H1 (cell line): ENCODE results near the gene ZNF568. TPM values are rescaled to one million over a fixed set of nuclear protein-coding genes. Genes with fewer than 3 reads are reported as not detected.

Experiments
- CTCF ChIA-PET: fragments of 300-600 bp; sonication (Branson Sonifier 250); formaldehyde crosslinking; loops from one replicate; lab custom pipeline; 2021; ENCODE audit not compliant: partially characterized antibody; lab: Charles Lee
- POLR2A ChIA-PET: fragments of 300-600 bp; sonication (Branson Sonifier 250); formaldehyde crosslinking; loops from one replicate; lab custom pipeline; 2021; ENCODE audit warnings: inconsistent platforms; ENCODE audit not compliant: partially characterized antibody; lab: Charles Lee
- DNase-seq, 2 experiments: peaks; one replicate each; pipeline versions ENCODE4 v3.0.0 to v3.0.0-alpha.2; 2010 to 2022; ENCODE audit warnings: low spot score in 2 of 2, low read depth in 1 of 2, mixed read lengths in 1 of 2
- FAIRE-seq: peaks from 2 replicates; lab custom pipeline; 2011; peaks lifted over from hg19 to GRCh38; lab: Jason Lieb, UNC
- H2AFZ ChIP-seq: 2 replicates; pipeline ENCODE4 v1.8.1; 2012; ENCODE audit warnings: low read length, inconsistent platforms
- H2AK5ac ChIP-seq: 2 replicates; pipeline ENCODE4 v1.6.1; 2013; ENCODE audit warnings: low read depth, low read length
- H2BK120ac ChIP-seq: replicated peaks from 2 replicates; pipeline ENCODE3; 2013; ENCODE audit warnings: low read depth, low read length, inconsistent platforms
- H2BK12ac ChIP-seq: 2 replicates; pipeline ENCODE4 v1.6.1; 2013; ENCODE audit warnings: low read depth, low read length
- H2BK15ac ChIP-seq: 2 replicates; pipeline ENCODE4 v1.6.1; 2013; ENCODE audit warnings: low read length
- H2BK20ac ChIP-seq: 2 replicates; pipeline ENCODE4 v1.6.1; 2013; ENCODE audit warnings: low read length
- H2BK5ac ChIP-seq: 2 replicates; pipeline ENCODE4 v1.6.1; 2013; ENCODE audit warnings: low read depth, low read length
- H3K14ac ChIP-seq: 2 replicates; pipeline ENCODE4 v1.6.1; 2013; ENCODE audit warnings: inconsistent platforms; ENCODE audit not compliant: insufficient read length
- H3K18ac ChIP-seq: 2 replicates; pipeline ENCODE4 v1.6.1; 2013; ENCODE audit warnings: low read length; ENCODE audit errors: extremely low read depth
- H3K23ac ChIP-seq: 2 replicates; pipeline ENCODE4 v1.6.1; 2013; ENCODE audit warnings: inconsistent platforms; ENCODE audit not compliant: insufficient read length
- H3K23me2 ChIP-seq: 2 replicates; pipeline ENCODE4 v1.6.1; 2013; ENCODE audit warnings: low read depth, low read length
- H3K27ac ChIP-seq: 2 replicates; pipeline ENCODE4 v1.6.1; 2011; ENCODE audit warnings: low read depth, low read length, inconsistent platforms
- H3K27me3 ChIP-seq, 4 experiments: replicated peaks in 1 of 4; 1 replicate in 1 of 4; 2 replicates in 3 of 4; pipeline versions ENCODE4 v1.6.1 to v1.8.1; 2011 to 2013; ENCODE audit warnings: low read length in 3 of 4, mild to moderate bottlenecking in 3 of 4, inconsistent platforms in 2 of 4, mixed read lengths in 2 of 4, moderate library complexity in 1 of 4; ENCODE audit not compliant: control insufficient read depth in 3 of 4, insufficient read depth in 3 of 4; ENCODE audit errors: extremely low read depth in 1 of 4
- H3K36me3 ChIP-seq, 4 experiments: 2 replicates each; pipeline versions ENCODE4 v1.6.1 to v1.8.1; 2011 to 2013; ENCODE audit warnings: mild to moderate bottlenecking in 4 of 4, low read length in 3 of 4, moderate library complexity in 2 of 4, control low read depth in 1 of 4, inconsistent platforms in 1 of 4; ENCODE audit not compliant: insufficient read depth in 4 of 4, control insufficient read depth in 2 of 4
- H3K4ac ChIP-seq: replicated peaks from 2 replicates; pipeline ENCODE3; 2013; ENCODE audit warnings: low read length, low read depth, mixed read lengths, inconsistent platforms; ENCODE audit not compliant: insufficient read length
- H3K4me1 ChIP-seq, 4 experiments: replicated peaks in 1 of 4; 1 replicate in 1 of 4; 2 replicates in 3 of 4; pipeline versions ENCODE4 v1.6.1 to v1.8.1; 2011 to 2013; ENCODE audit warnings: low read length in 3 of 4, inconsistent platforms in 2 of 4, mixed read lengths in 1 of 4; ENCODE audit not compliant: insufficient read depth in 4 of 4, control insufficient read depth in 3 of 4
- H3K4me2 ChIP-seq, 2 experiments: 2 replicates each; pipeline versions ENCODE4 v1.6.1 to v1.8.1; 2011 to 2013; ENCODE audit warnings: low read depth in 2 of 2, low read length in 2 of 2, control low read depth in 1 of 2, inconsistent platforms in 1 of 2, mild to moderate bottlenecking in 1 of 2; ENCODE audit not compliant: insufficient read depth in 1 of 2
- H3K4me3 ChIP-seq, 4 experiments: fragments of 200-600, 300-600 bp in 1 of 4; sonication (generic), shearing (Covaris generic), sonication (Bioruptor Twin) in 1 of 4; 2 replicates each; pipeline versions ENCODE4 v1.5.1 to v1.8.1; 2011 to 2016; ENCODE audit warnings: low read length in 4 of 4, low read depth in 3 of 4, control low read depth in 2 of 4, inconsistent platforms in 2 of 4, mild to moderate bottlenecking in 2 of 4, mixed read lengths in 1 of 4, moderate library complexity in 1 of 4; ENCODE audit not compliant: insufficient read depth in 2 of 4; ENCODE audit errors: extremely low read depth in 1 of 4
- H3K56ac ChIP-seq: replicated peaks from 2 replicates; pipeline ENCODE3; 2013; ENCODE audit warnings: low read depth, mild to moderate bottlenecking, mixed read lengths, low read length, inconsistent platforms; ENCODE audit not compliant: insufficient read length
- H3K79me1 ChIP-seq: 2 replicates; pipeline ENCODE4 v1.6.1; 2013; ENCODE audit warnings: low read depth, low read length, control low read depth
- H3K79me2 ChIP-seq, 2 experiments: 2 replicates each; pipeline versions ENCODE4 v1.6.1 to v1.8.1; 2012 to 2013; ENCODE audit warnings: low read length in 2 of 2, mild to moderate bottlenecking in 2 of 2, inconsistent platforms in 1 of 2; ENCODE audit not compliant: insufficient read depth in 2 of 2, control insufficient read depth in 1 of 2
- H3K9ac ChIP-seq, 4 experiments: replicated peaks in 1 of 4; 1 replicate in 1 of 4; 2 replicates in 3 of 4; pipeline versions ENCODE4 v1.6.1 to v1.8.1; 2011 to 2013; ENCODE audit warnings: low read depth in 3 of 4, low read length in 3 of 4, control low read depth in 2 of 4, mild to moderate bottlenecking in 2 of 4, moderate library complexity in 2 of 4, inconsistent platforms in 1 of 4; ENCODE audit errors: extremely low read depth in 1 of 4
- H3K9me3 ChIP-seq, 2 experiments: 2 replicates each; pipeline versions ENCODE4 v1.6.1 to v1.8.1; 2012 to 2013; ENCODE audit warnings: mild to moderate bottlenecking in 2 of 2, moderate library complexity in 2 of 2, control low read depth in 1 of 2, inconsistent platforms in 1 of 2, low read depth in 1 of 2, low read length in 1 of 2, mixed read lengths in 1 of 2; ENCODE audit not compliant: insufficient read depth in 2 of 2
- H4K20me1 ChIP-seq, 2 experiments: replicated peaks in 1 of 2; 2 replicates each; pipeline versions ENCODE3 to v1.8.1; 2011 to 2013; ENCODE audit warnings: inconsistent platforms in 2 of 2, low read length in 2 of 2, mild to moderate bottlenecking in 1 of 2; ENCODE audit not compliant: insufficient read depth in 2 of 2, control insufficient read depth in 1 of 2
- H4K5ac ChIP-seq: 2 replicates; pipeline ENCODE4 v1.6.1; 2013; ENCODE audit warnings: low read length, low read depth, mixed read lengths, inconsistent platforms; ENCODE audit not compliant: insufficient read length
- H4K8ac ChIP-seq: 2 replicates; pipeline ENCODE4 v1.8.0; 2013; ENCODE audit warnings: mild to moderate bottlenecking, moderate library complexity, low read length, inconsistent platforms; ENCODE audit not compliant: insufficient read depth; ENCODE audit errors: extremely low read depth
- H4K91ac ChIP-seq: replicated peaks from 2 replicates; pipeline ENCODE3; 2013; ENCODE audit warnings: low read length, mixed read lengths, inconsistent platforms; ENCODE audit not compliant: insufficient read length
- ATF3 ChIP-seq: IDR thresholded peaks from 2 replicates; pipeline ENCODE4 v1.6.1; 2011; ENCODE audit warnings: low read depth, mild to moderate bottlenecking, low read length; ENCODE audit not compliant: insufficient read depth
- BCL11A ChIP-seq, 2 experiments: IDR thresholded peaks; one replicate each; pipeline ENCODE4 v1.6.1; 2011; ENCODE audit warnings: low read depth in 2 of 2, low read length in 2 of 2, mild to moderate bottlenecking in 2 of 2
- CHD2 ChIP-seq: IDR thresholded peaks from 2 replicates; pipeline ENCODE4 v1.6.1; 2012; ENCODE audit warnings: low read length, improper control_type of control experiment
- CTBP2 ChIP-seq: IDR thresholded peaks from 2 replicates; pipeline ENCODE4 v1.7.0; 2011; ENCODE audit warnings: borderline replicate concordance, mild to moderate bottlenecking, moderate library complexity, mixed read lengths, low read length; ENCODE audit not compliant: insufficient read depth, insufficient read length
- EZH2 ChIP-seq: fragments of 200-600 bp; sonication (generic); IDR thresholded peaks from 2 replicates; pipeline ENCODE4 v1.7.1; 2012; ENCODE audit warnings: low read depth, mild to moderate bottlenecking, moderate library complexity, low read length, inconsistent platforms; ENCODE audit not compliant: severe bottlenecking
- KDM5A ChIP-seq: fragments of 200-600 bp; IDR thresholded peaks from 2 replicates; pipeline ENCODE4 v1.7.1; 2012; ENCODE audit warnings: mild to moderate bottlenecking, low read length, inconsistent platforms, mixed read lengths
- NANOG ChIP-seq: IDR thresholded peaks from 2 replicates; pipeline ENCODE4 v1.6.1; 2011; ENCODE audit warnings: low read length, low read depth, mild to moderate bottlenecking, inconsistent platforms; ENCODE audit not compliant: insufficient read depth, poor library complexity, severe bottlenecking
- SAP30 ChIP-seq: fragments of 300-600 bp; sonication (generic); IDR thresholded peaks from 2 replicates; pipeline ENCODE4 v1.7.1; 2012; ENCODE audit warnings: low read length, moderate library complexity, mild to moderate bottlenecking, inconsistent platforms; ENCODE audit not compliant: insufficient read depth, insufficient replicate concordance
- SIN3A ChIP-seq, 2 experiments: IDR thresholded peaks in 1 of 2; conservative IDR thresholded peaks in 1 of 2; 2 replicates each; pipeline ENCODE4 v1.6.1; 2011 to 2012; ENCODE audit warnings: low read length in 2 of 2, improper control_type of control experiment in 1 of 2, low read depth in 1 of 2, mild to moderate bottlenecking in 1 of 2
- SIRT6 ChIP-seq: IDR thresholded peaks from one replicate; pipeline ENCODE4 v1.7.1; 2012; ENCODE audit warnings: low read length, inconsistent platforms
- SP2 ChIP-seq: IDR thresholded peaks from 2 replicates; pipeline ENCODE4 v1.6.1; 2012; ENCODE audit warnings: mild to moderate bottlenecking, low read length, inconsistent platforms
- SUZ12 ChIP-seq: fragments of 200-600 bp; sonication (generic); IDR thresholded peaks from 2 replicates; pipeline ENCODE4 v1.6.1; 2012; ENCODE audit warnings: mild to moderate bottlenecking, inconsistent platforms, low read length, moderate library complexity, mixed read lengths
- TEAD4 ChIP-seq: IDR thresholded peaks from 2 replicates; pipeline ENCODE4 v1.6.1; 2012; ENCODE audit warnings: low read depth, low read length, inconsistent platforms, mixed read lengths
- YY1 ChIP-seq: IDR thresholded peaks from 2 replicates; pipeline ENCODE4 v1.6.1; 2011; ENCODE audit warnings: low read depth, mild to moderate bottlenecking, low read length
- WGBS, 2 experiments: shearing (Covaris generic) in 1 of 2; methylation state at CpG; one replicate each; pipeline versions ENCODE4 v1.1.6 to v1.1.7; 2013 to 2015; ENCODE audit warnings: low lambda C conversion rate in 2 of 2, mixed read lengths in 2 of 2, inconsistent platforms in 1 of 2, low coverage in 1 of 2, missing lambda C conversion rate in 1 of 2; ENCODE audit not compliant: insufficient replicate concordance in 2 of 2, insufficient coverage in 1 of 2, insufficient read length in 1 of 2; ENCODE audit errors: extremely low coverage in 1 of 2, missing lambda C conversion rate in 1 of 2; 5-methylcytosine and 5-hydroxymethylcytosine counted together
- polyA plus RNA-seq, 7 experiments: library from polyadenylated mRNA; depleted of rRNA in 3 of 7; stranded (reverse) in 5 of 7; unstranded in 2 of 7; fragments of >200 nt in 5 of 7; fragments of 200-250 nt in 2 of 7; gene quantifications; 1 replicate in 5 of 7; 2 replicates in 1 of 7; 4 replicates in 1 of 7; pipeline versions ENCODE4 v1.2.1 to v1.2.3, GENCODE V29; 2011 to 2013; ENCODE audit warnings: missing spikeins in 2 of 7, mixed read lengths in 2 of 7
- total RNA-seq: library from RNA; stranded (reverse); fragmentation: NEBNext Ultra II Directional; extraction: Animal tissue kit (Norgen Biotek cat#: 25700); gene quantifications from 2 replicates; pipeline ENCODE4 v1.2.1, GENCODE V29; 2021

ZNF568 gene
- total and polyA plus RNA-seq, 2 of the 8 experiments (the other 6 are each of a cell fraction or from before 2014, with no cell fraction given): 1.6 to 2.4 TPM

GRCh38 chr19:36962346-36962745 is 46.2 kb downstream of the ZNF568 start:
- H4K5ac ChIP-seq: no peak overlapping the region
- H3K4ac ChIP-seq: no peak overlapping the region
- no peak overlapping the region for H3K56ac ChIP-seq
- H3K4me2 ChIP-seq: no peak overlapping the region
- H3K36me3 ChIP-seq: no peaks in the 10 kb centered on the region
- 93% methylated on average over 5 of the region's 6 CpGs; no CpG with 5 or more reads in 1 of the 2 experiments for WGBS, 2 experiments
- no peaks in the 10 kb centered on the region for H3K4me1 ChIP-seq
- H4K91ac ChIP-seq: no peak overlapping the region
- H3K23me2 ChIP-seq: no peaks in the 10 kb centered on the region
- H4K20me1 ChIP-seq: no peaks in the 10 kb centered on the region
- no peak overlapping the region for H2BK20ac ChIP-seq
- no peak overlapping the region for H3K27ac ChIP-seq
- POLR2A ChIA-PET: no interaction called here
- no peak overlapping the region for H4K8ac ChIP-seq
- H2BK120ac ChIP-seq: no peak overlapping the region
- DNase-seq (no peak), FAIRE-seq (no peak)
- peaks cover 41 to 55% of the 10 kb centered on the region in 2 experiments for H3K9me3 ChIP-seq
- H2BK12ac ChIP-seq: no peak overlapping the region
- H3K18ac ChIP-seq: no peak overlapping the region
- no peak overlapping the region for H3K14ac ChIP-seq
- H3K79me2 ChIP-seq: no peaks in the 10 kb centered on the region
- H2AK5ac ChIP-seq: no peak overlapping the region
- H2AFZ ChIP-seq: no peak overlapping the region
- H2BK15ac ChIP-seq: no peak overlapping the region
- H3K9ac ChIP-seq: no peak overlapping the region
- no peaks in the 10 kb centered on the region for H3K79me1 ChIP-seq
- no peak overlapping the region for H3K23ac ChIP-seq
- H3K4me3 ChIP-seq: no peak overlapping the region
- no peaks in the 10 kb centered on the region for H3K27me3 ChIP-seq
- H2BK5ac ChIP-seq: no peak overlapping the region
- CTCF ChIA-PET: no interaction called here
- no peak for TF ChIP-seq EZH2
- no peak for TF ChIP-seq BCL11A (IDR thresholded peaks at IDR 0.05; ENCODE audit: low read depth in 2 of 2, low read length in 2 of 2)
- TF ChIP-seq SIN3A (conservative IDR thresholded peaks at IDR 0.05 in 1 of 2, IDR thresholded peaks at IDR 0.05 in 1 of 2; ENCODE audit: low read depth in 1 of 2, low read length in 2 of 2): no peak
- TF ChIP-seq SAP30: no peak
- no peak for TF ChIP-seq YY1
- no peak for TF ChIP-seq KDM5A
- TF ChIP-seq CTBP2: no peak
- TF ChIP-seq ATF3: no peak
- TF ChIP-seq NANOG: no peak
- TF ChIP-seq SUZ12: no peak
- TF ChIP-seq CHD2: no peak
- no peak for TF ChIP-seq SIRT6
- no peak for TF ChIP-seq SP2
- no peak for TF ChIP-seq TEAD4
